Stimulated activated CD4-positive, alpha-beta T cell treated with anti-CD3 and anti-CD28 coated beads, Interleukin-4, amount 100 ng/mL, for 1 hour (primary cell): Measurements from ENCODE around the gene IPO5.

Experiments used
- DNase-seq: peaks from one replicate; pipeline ENCODE4 v3.0.0-alpha.2; 2020

Gene IPO5

GRCh38 chr13:98066636-98067035, 113.2 kb downstream of the IPO5 start:
- DNase-seq = no peak

- DNase-seq = no peak
Observed at GRCh38 chr13:98068521-98068920, 115.0 kb downstream of the IPO5 start.

- DNase-seq = no peak
Observed at GRCh38 chr13:98069985-98070384, 116.5 kb downstream of the IPO5 start.

- DNase-seq = no peak
Observed at GRCh38 chr13:98071316-98071715, 117.8 kb downstream of the IPO5 start.

GRCh38 chr13:98072476-98072875, 119.0 kb downstream of the IPO5 start:
- no peak for DNase-seq
